CD14-positive monocyte (primary cell): Measurements from ENCODE around the gene ECI2. TPM values are rescaled to one million over a fixed set of nuclear protein-coding genes. Genes with fewer than 3 reads are reported as not detected.
"Not testable (repeated sequence)": the region's sequence is repeated elsewhere in the genome, so short reads cannot be mapped to it uniquely, and the experiment has no call there.

ENCODE experiments used
- DNase-seq, 3 donors: peaks; one replicate each; pipeline ENCODE4 v3.0.0-alpha.2; 2011 to 2022
- H2AFZ ChIP-seq: 2 replicates; pipeline ENCODE4 v1.6.0; 2012; ENCODE audit warnings: mild to moderate bottlenecking, low read depth, low read length, inconsistent platforms; ENCODE audit not compliant: insufficient read depth, poor library complexity, severe bottlenecking
- H3K27ac ChIP-seq, 2 donors: 1 replicate in 1 of 2; 2 replicates in 1 of 2; pipeline ENCODE4 v1.5.1; 2012 to 2013; ENCODE audit warnings: low read length in 2 of 2, control low read depth in 1 of 2, inconsistent platforms in 1 of 2, low read depth in 1 of 2, mild to moderate bottlenecking in 1 of 2
- H3K27me3 ChIP-seq, 2 donors: one replicate each; pipeline versions ENCODE4 v1.6.0 to v1.6.1; 2011 to 2013; ENCODE audit warnings: low read length in 2 of 2; ENCODE audit not compliant: control insufficient read depth in 2 of 2, insufficient read depth in 2 of 2
- H3K36me3 ChIP-seq, 2 donors: replicated peaks in 1 of 2; 1 replicate in 1 of 2; 2 replicates in 1 of 2; pipeline versions ENCODE4 v1.5.1 to v1.6.1; 2012 to 2013; ENCODE audit warnings: low read length in 2 of 2, control low read depth in 1 of 2, inconsistent platforms in 1 of 2, mild to moderate bottlenecking in 1 of 2; ENCODE audit not compliant: insufficient read depth in 2 of 2, control insufficient read depth in 1 of 2
- H3K4me1 ChIP-seq, 2 donors: 1 replicate in 1 of 2; 2 replicates in 1 of 2; pipeline versions ENCODE4 v1.5.1 to v1.6.1; 2012 to 2013; ENCODE audit warnings: low read length in 2 of 2, control low read depth in 1 of 2, inconsistent platforms in 1 of 2, mild to moderate bottlenecking in 1 of 2, moderate library complexity in 1 of 2; ENCODE audit not compliant: insufficient read depth in 2 of 2, control insufficient read depth in 1 of 2
- H3K4me2 ChIP-seq: replicated peaks from 2 replicates; pipeline ENCODE3; 2012; ENCODE audit warnings: low read length, moderate library complexity, mild to moderate bottlenecking; ENCODE audit not compliant: poor library complexity, severe bottlenecking; ENCODE audit errors: extremely low read depth
- H3K4me3 ChIP-seq, 3 experiments: fragments of 200-600 bp in 1 of 3; sonication (generic) in 1 of 3; replicated peaks in 1 of 3; 1 replicate in 2 of 3; 2 replicates in 1 of 3; pipeline ENCODE4 v1.5.1; 2011 to 2013; ENCODE audit warnings: low read length in 3 of 3, mild to moderate bottlenecking in 3 of 3, control low read depth in 2 of 3, low read depth in 2 of 3, inconsistent platforms in 1 of 3, moderate library complexity in 1 of 3
- H3K79me2 ChIP-seq: 2 replicates; pipeline ENCODE4 v1.6.0; 2012; ENCODE audit warnings: mild to moderate bottlenecking, control low read depth, inconsistent platforms, low read length, moderate library complexity; ENCODE audit not compliant: insufficient read depth
- H3K9ac ChIP-seq: 2 replicates; pipeline ENCODE4 v1.6.0; 2017; ENCODE audit warnings: low read length, mild to moderate bottlenecking; ENCODE audit not compliant: insufficient read depth, poor library complexity, severe bottlenecking
- H3K9me3 ChIP-seq, 2 donors: replicated peaks in 1 of 2; 1 replicate in 1 of 2; 2 replicates in 1 of 2; pipeline versions ENCODE4 v1.5.1 to v1.6.1; 2012 to 2013; ENCODE audit warnings: low read length in 2 of 2, control low read depth in 1 of 2; ENCODE audit not compliant: control insufficient read depth in 1 of 2, insufficient read depth in 1 of 2
- H4K20me1 ChIP-seq: 2 replicates; pipeline ENCODE4 v1.6.0; 2012; ENCODE audit warnings: mild to moderate bottlenecking, low read length, control low read depth, moderate library complexity; ENCODE audit not compliant: insufficient read depth
- H3K27ac Mint-ChIP-seq, 7 donors: one replicate each; pipeline ENCODE4 v1.8.0; 2020; ENCODE audit warnings: mild to moderate bottlenecking in 7 of 7, mixed read lengths in 7 of 7, moderate library complexity in 6 of 7, inconsistent platforms in 2 of 7
- H3K27me3 Mint-ChIP-seq, 3 donors: one replicate each; pipeline ENCODE4 v1.8.0; 2021 to 2022; ENCODE audit warnings: low read depth in 3 of 3, mild to moderate bottlenecking in 3 of 3, mixed read lengths in 3 of 3, moderate library complexity in 3 of 3, inconsistent platforms in 1 of 3
- H3K36me3 Mint-ChIP-seq, 2 donors: one replicate each; pipeline ENCODE4 v1.8.0; 2020; ENCODE audit warnings: mixed read lengths in 2 of 2, inconsistent platforms in 1 of 2, mild to moderate bottlenecking in 1 of 2
- H3K4me1 Mint-ChIP-seq: one replicate; pipeline ENCODE4 v1.8.0; 2020; ENCODE audit warnings: mild to moderate bottlenecking, mixed read lengths
- H3K4me3 Mint-ChIP-seq, 2 donors: one replicate each; pipeline ENCODE4 v1.8.0; 2020; ENCODE audit warnings: mild to moderate bottlenecking in 2 of 2, mixed read lengths in 2 of 2, moderate library complexity in 1 of 2
- H3K9me3 Mint-ChIP-seq, 7 donors: one replicate each; pipeline ENCODE4 v1.8.0; 2020 to 2022; ENCODE audit warnings: mixed read lengths in 7 of 7, mild to moderate bottlenecking in 6 of 7, moderate library complexity in 6 of 7, inconsistent platforms in 2 of 7
- WGBS: methylation state at CpG from one replicate; pipeline ENCODE4 v1.1.5; 2013; ENCODE audit warnings: missing lambda C conversion rate; ENCODE audit not compliant: insufficient coverage; 5-methylcytosine and 5-hydroxymethylcytosine counted together
- intact Hi-C, 2 donors: fragments of 100-400 bp; cut with micrococcal nuclease; formaldehyde crosslinking; loops; one replicate each; pipeline versions ENCODE4 v1.15.0 to v1.15.1; 2023
- polyA plus RNA-seq, 3 donors: library from polyadenylated mRNA; depleted of rRNA in 1 of 3; unstranded in 2 of 3; stranded (reverse) in 1 of 3; fragments of 300-500 nt in 2 of 3; fragments of >200 nt in 1 of 3; fragmentation: Illumina TruSeq in 2 of 3; gene quantifications; 1 replicate in 2 of 3; 2 replicates in 1 of 3; pipeline ENCODE4 v1.2.3, GENCODE V29; 2012 to 2021
- TF ChIP-seq, protein P1 (sequence below): fragments of 200-600 bp; IDR thresholded peaks from one replicate; pipeline ENCODE4 v1.8.0; 2022; ENCODE audit warnings: antibody characterized with exemption, mild to moderate bottlenecking

ECI2 gene
- polyA plus RNA-seq, 3 donors = 9.2 to 45.9 (median 44.5) TPM

GRCh38 chr6:4112366-4112765, 23.0 kb downstream of the ECI2 start:
- Histone ChIP-seq H3K9me3 (no peaks in the 10 kb centered on the region), H2AFZ (no peak overlapping the region), H3K4me3 (no peak overlapping the region), H3K79me2 (no peaks in the 10 kb centered on the region), H3K4me1 (no peaks in the 10 kb centered on the region), H3K27me3 (peaks cover 0 to 5% of the 10 kb centered on the region in 2 donors), H3K9ac (no peak overlapping the region), H3K27ac (no peak overlapping the region), H3K4me2 (no peak overlapping the region), H4K20me1 (no peaks in the 10 kb centered on the region), H3K36me3 (peaks cover 20 to 25% of the 10 kb centered on the region in 2 donors)
- peaks cover 0 to 8% (median 4%) of the 10 kb centered on the region in 7 donors for H3K9me3 Mint-ChIP-seq
- H3K4me1 Mint-ChIP-seq = no peaks in the 10 kb centered on the region
- TF ChIP-seq, protein P1, sequence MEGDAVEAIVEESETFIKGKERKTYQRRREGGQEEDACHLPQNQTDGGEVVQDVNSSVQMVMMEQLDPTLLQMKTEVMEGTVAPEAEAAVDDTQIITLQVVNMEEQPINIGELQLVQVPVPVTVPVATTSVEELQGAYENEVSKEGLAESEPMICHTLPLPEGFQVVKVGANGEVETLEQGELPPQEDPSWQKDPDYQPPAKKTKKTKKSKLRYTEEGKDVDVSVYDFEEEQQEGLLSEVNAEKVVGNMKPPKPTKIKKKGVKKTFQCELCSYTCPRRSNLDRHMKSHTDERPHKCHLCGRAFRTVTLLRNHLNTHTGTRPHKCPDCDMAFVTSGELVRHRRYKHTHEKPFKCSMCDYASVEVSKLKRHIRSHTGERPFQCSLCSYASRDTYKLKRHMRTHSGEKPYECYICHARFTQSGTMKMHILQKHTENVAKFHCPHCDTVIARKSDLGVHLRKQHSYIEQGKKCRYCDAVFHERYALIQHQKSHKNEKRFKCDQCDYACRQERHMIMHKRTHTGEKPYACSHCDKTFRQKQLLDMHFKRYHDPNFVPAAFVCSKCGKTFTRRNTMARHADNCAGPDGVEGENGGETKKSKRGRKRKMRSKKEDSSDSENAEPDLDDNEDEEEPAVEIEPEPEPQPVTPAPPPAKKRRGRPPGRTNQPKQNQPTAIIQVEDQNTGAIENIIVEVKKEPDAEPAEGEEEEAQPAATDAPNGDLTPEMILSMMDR = no peak
- H3K27me3 Mint-ChIP-seq = peaks cover 1 to 3% (median 2%) of the 10 kb centered on the region in 3 donors
- DNase-seq = no peak
- intact Hi-C loops = no loop called here
- no peak overlapping the region for H3K27ac Mint-ChIP-seq
- H3K4me3 Mint-ChIP-seq = no peak overlapping the region
- WGBS = 100% methylated on average over 2 of the region's 3 CpGs
- H3K36me3 Mint-ChIP-seq = peaks cover 24 to 25% of the 10 kb centered on the region in 2 donors

- H3K36me3 ChIP-seq, H3K4me2 ChIP-seq, H3K27me3 Mint-ChIP-seq, H3K4me1 ChIP-seq, DNase-seq, H4K20me1 ChIP-seq, H3K36me3 Mint-ChIP-seq, H3K27me3 ChIP-seq, H3K27ac Mint-ChIP-seq, H3K9me3 ChIP-seq, H3K4me1 Mint-ChIP-seq, H3K79me2 ChIP-seq, H3K9ac ChIP-seq, H3K4me3 Mint-ChIP-seq, H3K9me3 Mint-ChIP-seq, H2AFZ ChIP-seq, intact Hi-C loops, H3K4me3 ChIP-seq, H3K27ac ChIP-seq: not testable (repeated sequence)
- no CpG with 5 or more reads among the region's 4 CpGs for WGBS
Observed at GRCh38 chr6:4109363-4109815, 26.0 kb downstream of the ECI2 start.
